Raji (cell line): ENCODE data around the gene GDF10.

Source experiments
- POLR2A ChIP-seq: IDR thresholded peaks from 2 replicates; pipeline ENCODE4 v1.6.1; 2011; ENCODE audit warnings: low read depth, low read length, control low read depth; ENCODE audit not compliant: insufficient read depth

GDF10 gene

DNA sequence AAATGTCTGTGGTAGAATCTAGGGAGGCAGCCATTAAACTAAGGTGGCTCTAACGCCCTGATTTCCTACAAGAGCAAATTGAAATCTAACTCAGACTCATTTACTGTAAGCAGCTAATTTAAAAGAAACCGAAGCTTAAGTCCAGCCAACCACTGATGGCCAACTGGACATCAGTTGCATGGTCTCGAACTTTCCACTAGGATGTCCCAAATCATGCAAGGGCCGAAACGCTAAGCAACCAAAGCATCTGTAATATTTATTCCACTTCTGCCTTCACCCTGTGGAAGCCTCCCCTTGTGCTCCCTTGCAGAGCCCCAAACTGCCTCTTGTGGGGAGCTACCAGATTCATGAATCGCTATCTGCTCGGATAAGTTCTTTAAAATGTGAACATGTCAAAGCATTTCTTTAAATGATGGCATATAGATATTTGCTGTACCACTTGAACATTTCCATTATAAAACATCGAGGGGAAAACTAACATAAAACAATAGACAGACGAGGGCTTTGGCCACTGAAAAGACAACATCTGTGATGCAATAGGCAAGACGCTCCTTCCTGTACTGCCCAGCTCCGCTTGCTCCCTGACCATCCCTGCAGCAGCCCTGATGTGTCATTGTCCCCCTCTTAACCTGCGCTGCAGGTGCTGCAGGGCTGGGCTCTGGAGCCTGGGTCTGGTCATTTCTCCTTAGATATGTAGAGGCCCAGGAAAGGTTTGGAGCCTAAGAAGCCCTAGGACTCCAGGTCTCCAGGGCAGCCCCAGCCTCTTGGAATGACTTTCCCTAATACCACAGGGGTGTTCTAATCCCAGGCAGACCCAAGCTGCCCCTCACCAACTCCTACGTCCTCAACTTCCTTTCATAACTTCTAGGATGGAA is 45.2 kb downstream of the GDF10 start:
- no peak for TF ChIP-seq POLR2A

DNA sequence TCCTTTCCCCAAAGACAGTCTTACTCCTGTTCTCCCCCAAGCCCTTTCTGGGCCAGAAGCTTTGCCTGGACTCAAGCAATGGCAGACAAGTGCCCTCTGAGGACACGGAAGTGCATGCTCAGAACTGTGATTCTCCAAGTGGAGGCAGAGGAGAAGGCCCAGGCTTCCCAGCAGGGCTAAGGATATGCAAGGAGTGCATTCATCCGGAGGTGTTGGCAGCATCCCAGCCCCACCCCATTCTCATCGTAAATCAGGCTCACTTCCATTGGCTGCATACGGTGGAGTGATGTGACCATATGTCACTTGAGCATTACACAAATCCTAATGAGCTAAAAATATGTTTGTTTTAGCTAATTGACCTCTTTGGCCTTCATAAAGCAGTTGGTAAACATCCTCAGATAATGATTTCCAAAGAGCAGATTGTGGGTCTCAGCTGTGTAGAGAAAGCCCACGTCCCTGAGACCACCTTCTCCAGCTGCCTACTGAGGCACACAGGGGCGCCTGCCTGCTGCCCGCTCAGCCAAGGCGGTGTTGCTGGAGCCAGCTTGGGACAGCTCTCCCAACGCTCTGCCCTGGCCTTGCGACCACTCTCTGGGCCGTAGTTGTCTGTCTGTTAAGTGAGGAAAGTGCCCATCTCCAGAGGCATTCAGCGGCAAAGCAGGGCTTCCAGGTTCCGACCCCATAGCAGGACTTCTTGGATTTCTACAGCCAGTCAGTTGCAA is 46.7 kb downstream of the GDF10 start:
- no peak for TF ChIP-seq POLR2A

DNA sequence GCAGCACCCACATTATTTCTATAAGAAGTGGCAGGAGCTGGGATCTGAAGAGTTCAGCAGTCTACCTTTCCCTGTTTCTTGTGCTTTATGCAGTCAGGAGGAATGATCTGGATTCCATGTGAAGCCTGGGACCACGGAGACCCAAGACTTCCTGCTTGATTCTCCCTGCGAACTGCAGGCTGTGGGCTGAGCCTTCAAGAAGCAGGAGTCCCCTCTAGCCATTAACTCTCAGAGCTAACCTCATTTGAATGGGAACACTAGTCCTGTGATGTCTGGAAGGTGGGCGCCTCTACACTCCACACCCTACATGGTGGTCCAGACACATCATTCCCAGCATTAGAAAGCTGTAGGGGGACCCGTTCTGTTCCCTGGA is 47.3 kb downstream of the GDF10 start:
- no peak for TF ChIP-seq POLR2A

DNA sequence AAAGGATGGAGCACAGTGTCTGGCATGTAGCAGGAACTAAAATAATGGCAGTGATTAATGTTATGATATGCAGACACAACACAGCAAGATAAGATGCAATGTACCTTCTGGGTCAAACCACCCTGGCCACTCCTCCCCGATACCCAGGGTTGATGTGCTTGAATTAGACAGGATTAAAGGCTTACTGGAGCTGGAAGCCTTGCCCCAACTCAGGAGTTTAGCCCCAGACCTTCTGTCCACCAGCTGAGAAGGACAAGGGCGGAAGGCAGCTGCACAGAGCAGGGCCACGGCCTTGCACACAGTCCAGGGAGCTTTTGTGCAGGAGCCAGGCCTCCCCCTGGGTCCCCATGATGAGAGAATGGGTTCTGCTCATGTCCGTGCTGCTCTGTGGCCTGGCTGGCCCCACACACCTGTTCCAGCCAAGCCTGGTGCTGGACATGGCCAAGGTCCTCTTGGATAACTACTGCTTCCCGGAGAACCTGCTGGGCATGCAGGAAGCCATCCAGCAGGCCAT is 48.2 kb downstream of the GDF10 start, which contains the start of gene RBP3:
Gene RBP3, plus strand, starts transcription at position 226 of the 514 bp plus-strand sequence. Its CDS starts 122 bp downstream, at position 348.
- TF ChIP-seq POLR2A, result no peak

DNA sequence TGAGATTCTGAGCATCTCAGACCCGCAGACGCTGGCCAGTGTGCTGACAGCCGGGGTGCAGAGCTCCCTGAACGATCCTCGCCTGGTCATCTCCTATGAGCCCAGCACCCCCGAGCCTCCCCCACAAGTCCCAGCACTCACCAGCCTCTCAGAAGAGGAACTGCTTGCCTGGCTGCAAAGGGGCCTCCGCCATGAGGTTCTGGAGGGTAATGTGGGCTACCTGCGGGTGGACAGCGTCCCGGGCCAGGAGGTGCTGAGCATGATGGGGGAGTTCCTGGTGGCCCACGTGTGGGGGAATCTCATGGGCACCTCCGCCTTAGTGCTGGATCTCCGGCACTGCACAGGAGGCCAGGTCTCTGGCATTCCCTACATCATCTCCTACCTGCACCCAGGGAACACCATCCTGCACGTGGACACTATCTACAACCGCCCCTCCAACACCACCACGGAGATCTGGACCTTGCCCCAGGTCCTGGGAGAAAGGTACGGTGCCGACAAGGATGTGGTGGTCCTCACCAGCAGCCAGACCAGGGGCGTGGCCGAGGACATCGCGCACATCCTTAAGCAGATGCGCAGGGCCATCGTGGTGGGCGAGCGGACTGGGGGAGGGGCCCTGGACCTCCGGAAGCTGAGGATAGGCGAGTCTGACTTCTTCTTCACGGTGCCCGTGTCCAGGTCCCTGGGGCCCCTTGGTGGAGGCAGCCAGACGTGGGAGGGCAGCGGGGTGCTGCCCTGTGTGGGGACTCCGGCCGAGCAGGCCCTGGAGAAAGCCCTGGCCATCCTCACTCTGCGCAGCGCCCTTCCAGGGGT is 48.9 kb downstream of the GDF10 start:
- no peak for TF ChIP-seq POLR2A

DNA sequence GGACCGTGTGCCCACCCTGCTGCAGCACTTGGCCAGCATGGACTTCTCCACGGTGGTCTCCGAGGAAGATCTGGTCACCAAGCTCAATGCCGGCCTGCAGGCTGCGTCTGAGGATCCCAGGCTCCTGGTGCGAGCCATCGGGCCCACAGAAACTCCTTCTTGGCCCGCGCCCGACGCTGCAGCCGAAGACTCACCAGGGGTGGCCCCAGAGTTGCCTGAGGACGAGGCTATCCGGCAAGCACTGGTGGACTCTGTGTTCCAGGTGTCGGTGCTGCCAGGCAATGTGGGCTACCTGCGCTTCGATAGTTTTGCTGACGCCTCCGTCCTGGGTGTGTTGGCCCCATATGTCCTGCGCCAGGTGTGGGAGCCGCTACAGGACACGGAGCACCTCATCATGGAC is 49.5 kb downstream of the GDF10 start:
- TF ChIP-seq POLR2A, result no peak

DNA sequence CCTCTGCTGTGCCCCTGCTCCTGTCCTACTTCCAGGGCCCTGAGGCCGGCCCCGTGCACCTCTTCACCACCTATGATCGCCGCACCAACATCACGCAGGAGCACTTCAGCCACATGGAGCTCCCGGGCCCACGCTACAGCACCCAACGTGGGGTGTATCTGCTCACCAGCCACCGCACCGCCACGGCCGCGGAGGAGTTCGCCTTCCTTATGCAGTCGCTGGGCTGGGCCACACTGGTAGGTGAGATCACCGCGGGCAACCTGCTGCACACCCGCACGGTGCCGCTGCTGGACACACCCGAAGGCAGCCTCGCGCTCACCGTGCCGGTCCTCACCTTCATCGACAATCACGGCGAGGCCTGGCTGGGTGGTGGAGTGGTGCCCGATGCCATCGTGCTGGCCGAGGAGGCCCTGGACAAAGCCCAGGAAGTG is 50.0 kb downstream of the GDF10 start:
- no peak for TF ChIP-seq POLR2A

DNA sequence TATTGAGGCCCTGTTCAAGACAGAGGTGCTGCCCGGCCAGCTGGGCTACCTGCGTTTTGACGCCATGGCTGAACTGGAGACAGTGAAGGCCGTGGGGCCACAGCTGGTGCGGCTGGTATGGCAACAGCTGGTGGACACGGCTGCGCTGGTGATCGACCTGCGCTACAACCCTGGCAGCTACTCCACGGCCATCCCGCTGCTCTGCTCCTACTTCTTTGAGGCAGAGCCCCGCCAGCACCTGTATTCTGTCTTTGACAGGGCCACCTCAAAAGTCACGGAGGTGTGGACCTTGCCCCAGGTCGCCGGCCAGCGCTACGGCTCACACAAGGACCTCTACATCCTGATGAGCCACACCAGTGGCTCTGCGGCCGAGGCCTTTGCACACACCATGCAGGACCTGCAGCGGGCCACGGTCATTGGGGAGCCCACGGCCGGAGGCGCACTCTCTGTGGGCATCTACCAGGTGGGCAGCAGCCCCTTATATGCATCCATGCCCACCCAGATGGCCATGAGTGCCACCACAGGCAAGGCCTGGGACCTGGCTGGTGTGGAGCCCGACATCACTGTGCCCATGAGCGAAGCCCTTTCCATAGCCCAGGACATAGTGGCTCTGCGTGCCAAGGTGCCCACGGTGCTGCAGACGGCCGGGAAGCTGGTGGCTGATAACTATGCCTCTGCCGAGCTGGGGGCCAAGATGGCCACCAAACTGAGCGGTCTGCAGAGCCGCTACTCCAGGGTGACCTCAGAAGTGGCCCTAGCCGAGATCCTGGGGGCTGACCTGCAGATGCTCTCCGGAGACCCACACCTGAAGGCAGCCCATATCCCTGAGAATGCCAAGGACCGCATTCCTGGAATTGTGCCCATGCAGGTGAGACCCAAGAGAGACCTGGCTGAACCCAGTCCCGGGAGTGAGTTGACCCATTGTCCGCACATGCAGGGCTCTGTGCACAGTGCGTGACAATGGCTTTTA is 51.0 kb downstream of the GDF10 start:
- no peak for TF ChIP-seq POLR2A

DNA sequence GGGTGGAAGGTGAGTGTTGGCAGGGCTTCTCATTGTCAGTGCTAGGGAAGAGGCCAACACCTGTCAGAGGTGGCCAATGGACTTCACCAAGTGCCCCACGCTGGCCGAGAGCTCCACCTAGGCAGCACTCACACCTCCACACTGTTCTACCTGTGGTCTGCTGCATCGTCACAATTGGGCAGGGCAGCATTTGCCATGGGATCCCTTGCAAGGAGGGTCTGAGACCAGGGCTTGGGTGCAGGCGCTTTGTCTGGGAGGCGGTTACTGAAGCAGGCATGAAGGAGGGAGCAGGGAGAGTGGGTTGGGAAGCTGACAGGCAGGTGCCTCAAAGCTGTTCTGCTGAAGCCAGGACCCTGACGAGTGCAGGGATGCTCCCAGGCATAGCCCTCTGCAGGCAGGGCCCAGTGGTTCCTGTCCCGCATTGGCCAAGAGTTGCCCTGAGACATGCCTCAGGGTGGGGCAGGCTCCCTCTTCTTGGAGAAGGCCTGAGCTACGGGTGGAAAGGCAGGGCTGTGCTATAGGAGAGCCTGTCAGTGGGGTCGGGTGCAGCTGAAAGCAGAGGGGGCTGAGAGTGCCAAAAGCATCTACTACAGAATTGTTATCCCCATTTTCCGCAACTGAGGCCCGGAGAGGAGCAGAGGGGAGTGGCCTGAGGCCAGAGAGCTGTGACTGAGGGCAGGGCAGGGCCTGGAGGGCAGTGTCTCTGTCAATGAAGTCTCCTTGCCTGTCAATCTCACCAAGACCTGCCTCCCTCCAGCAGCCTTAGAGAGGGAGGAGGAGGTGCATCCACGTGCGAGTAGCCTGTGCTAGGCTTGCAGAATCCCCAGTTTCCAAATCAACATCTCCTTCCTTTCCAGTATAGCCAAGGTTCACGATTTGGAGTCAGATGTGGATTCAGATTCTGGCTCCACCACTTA is 52.2 kb downstream of the GDF10 start:
- TF ChIP-seq POLR2A, result no peak

DNA sequence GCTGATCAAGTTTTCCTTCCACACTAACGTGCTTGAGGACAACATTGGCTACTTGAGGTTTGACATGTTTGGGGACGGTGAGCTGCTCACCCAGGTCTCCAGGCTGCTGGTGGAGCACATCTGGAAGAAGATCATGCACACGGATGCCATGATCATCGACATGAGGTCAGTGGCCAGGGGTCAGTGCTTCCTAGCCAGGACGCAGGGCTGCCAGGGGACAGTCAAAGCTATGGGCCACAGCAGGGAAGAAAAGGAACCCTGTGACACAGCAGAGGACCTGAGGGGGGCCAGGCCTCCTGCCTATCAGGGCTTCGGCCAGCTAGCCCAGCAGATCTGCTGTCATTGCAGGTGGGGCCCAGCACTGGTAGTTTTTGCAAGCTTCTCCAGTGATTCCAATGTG is 53.4 kb downstream of the GDF10 start:
- no peak for TF ChIP-seq POLR2A

DNA sequence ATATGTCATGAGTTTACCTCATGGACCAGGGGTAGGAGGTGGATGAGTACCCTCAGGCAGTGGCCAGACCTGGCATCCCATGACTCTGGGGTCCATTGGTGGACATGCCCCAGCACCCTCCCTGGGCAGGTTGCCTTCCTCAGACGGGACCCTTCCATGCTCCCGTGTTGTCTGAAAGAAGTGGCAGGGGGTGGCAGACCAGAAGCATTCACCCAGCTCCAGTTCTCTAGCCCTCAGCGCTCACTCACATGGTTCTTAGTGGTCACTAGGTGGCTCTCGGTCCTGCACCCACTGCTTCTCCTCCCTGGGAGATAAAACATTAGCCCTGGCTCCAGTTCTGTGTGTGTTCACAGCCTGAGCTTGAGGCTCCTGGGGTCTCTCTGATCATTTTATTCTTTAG is 54.2 kb downstream of the GDF10 start:
- TF ChIP-seq POLR2A, result no peak

DNA sequence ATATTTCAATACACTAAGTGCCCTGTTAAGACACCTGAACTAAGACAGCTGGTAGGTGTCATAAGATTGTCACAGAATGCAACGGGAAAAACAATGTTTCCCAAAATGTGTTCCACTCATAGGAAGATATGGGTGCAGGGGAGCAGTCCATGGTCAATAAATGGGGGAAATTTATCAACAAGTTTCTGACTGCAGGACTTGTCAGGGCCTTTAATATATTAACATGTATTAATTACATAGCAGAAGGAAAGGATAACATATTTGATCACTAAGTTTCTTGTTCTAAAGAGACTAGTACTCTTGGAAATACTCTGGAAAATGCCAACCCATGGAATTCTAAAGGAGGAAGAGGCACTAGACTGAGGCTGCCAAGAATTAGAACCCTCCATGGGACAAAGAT is 54.9 kb downstream of the GDF10 start:
- no peak for TF ChIP-seq POLR2A

DNA sequence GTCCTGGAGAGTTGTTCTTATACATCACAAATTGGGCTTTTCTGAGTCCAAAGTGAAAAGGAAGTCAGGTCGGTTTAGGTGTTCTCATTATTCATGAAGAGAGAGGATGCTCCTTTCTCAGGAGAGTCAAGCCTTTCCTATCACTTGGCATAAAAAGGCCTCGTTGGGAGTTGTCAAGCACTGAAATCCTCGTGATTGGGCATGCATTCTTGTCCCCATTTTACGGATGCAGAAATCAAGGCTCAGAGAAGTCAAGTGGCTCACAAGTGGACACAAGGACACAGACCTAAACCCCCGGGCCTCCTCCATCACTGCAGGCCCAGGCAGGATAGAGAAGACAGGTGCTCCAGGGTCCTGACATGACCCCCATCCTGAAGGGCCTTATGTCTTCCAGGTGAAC is 56.7 kb downstream of the GDF10 start:
- TF ChIP-seq POLR2A, result no peak

DNA sequence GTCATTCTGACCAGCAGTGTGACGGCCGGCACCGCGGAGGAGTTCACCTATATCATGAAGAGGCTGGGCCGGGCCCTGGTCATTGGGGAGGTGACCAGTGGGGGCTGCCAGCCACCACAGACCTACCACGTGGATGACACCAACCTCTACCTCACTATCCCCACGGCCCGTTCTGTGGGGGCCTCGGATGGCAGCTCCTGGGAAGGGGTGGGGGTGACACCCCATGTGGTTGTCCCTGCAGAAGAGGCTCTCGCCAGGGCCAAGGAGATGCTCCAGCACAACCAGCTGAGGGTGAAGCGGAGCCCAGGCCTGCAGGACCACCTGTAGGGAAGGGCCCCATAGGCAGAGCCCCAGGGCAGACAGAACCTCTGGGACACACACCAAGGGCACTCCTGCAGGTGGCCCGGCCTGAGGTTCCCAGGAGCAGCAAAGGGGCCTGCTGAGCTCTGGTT is 57.2 kb downstream of the GDF10 start:
- no peak for TF ChIP-seq POLR2A
